ENCODE measurements around the gene NKD1. TPM values are rescaled to one million over a fixed set of nuclear protein-coding genes. Genes with fewer than 3 reads are reported as not detected.

NKD1 gene
- total and polyA plus RNA-seq, 7 donors, result 0.04 to 0.45 (median 0.22) TPM

GRCh38 chr16:50653633-50654519 is 105.7 kb downstream of the NKD1 start:
- no peak for DNase-seq
- Histone ChIP-seq H3K27me3 (ENCODE audit: insufficient read depth in 3 of 3, low read length in 2 of 3) (no peaks in the 10 kb centered on the region), H3K4me3 (no peak overlapping the region), H3K4me1 (no peaks in the 10 kb centered on the region), H3K27ac (no peak overlapping the region), H3K36me3 (ENCODE audit: insufficient read depth in 1 of 2, low read depth in 1 of 2) (no peaks in the 10 kb centered on the region), H3K9me3 (no peaks in the 10 kb centered on the region)
- no peak for TF ChIP-seq CTCF (IDR thresholded peaks at IDR 0.05)
- WGBS, 3 donors, result 72 to 78% (median 73%) methylated on average over 11 of the region's 11 CpGs
- intact Hi-C loops (cut with DNase I), result loop anchor here in 1 of 2 donors (10.0 kb wide), 1 partner anchor 59 kb away; no protein-coding TSS in a partner anchor
- ATAC-seq, result no peak

GRCh38 chr16:50655558-50656055 is 107.4 kb downstream of the NKD1 start:
- 92 to 97% (median 94%) methylated on average over 3 of the region's 3 CpGs for WGBS, 3 donors
- ATAC-seq (no peak), DNase-seq (no peak)
- H3K27me3 ChIP-seq (ENCODE audit: insufficient read depth in 3 of 3, low read length in 2 of 3), result no peaks in the 10 kb centered on the region
- no peak overlapping the region for H3K4me3 ChIP-seq
- H3K9me3 ChIP-seq, result no peaks in the 10 kb centered on the region
- H3K36me3 ChIP-seq (ENCODE audit: insufficient read depth in 1 of 2, low read depth in 1 of 2), result no peaks in the 10 kb centered on the region
- no peak overlapping the region for H3K27ac ChIP-seq
- no peak for TF ChIP-seq CTCF (IDR thresholded peaks at IDR 0.05)
- intact Hi-C loops (cut with DNase I), result loop anchor here in 1 of 2 donors (10.0 kb wide), 1 partner anchor 61 kb away; no protein-coding TSS in a partner anchor
- H3K4me1 ChIP-seq, result no peaks in the 10 kb centered on the region

GRCh38 chr16:50657241-50657640 is 109.0 kb downstream of the NKD1 start:
- ATAC-seq (no peak), DNase-seq (no peak)
- H3K4me1 ChIP-seq, result no peaks in the 10 kb centered on the region
- TF ChIP-seq CTCF (IDR thresholded peaks at IDR 0.05), result no peak
- 49 to 63% (median 59%) methylated on average over 5 of the region's 5 CpGs for WGBS, 3 donors
- intact Hi-C loops (cut with DNase I), result loop anchor here in 1 of 2 donors (10.0 kb wide), 1 partner anchor 62 kb away; no protein-coding TSS in a partner anchor
- no peak overlapping the region for H3K4me3 ChIP-seq
- no peak overlapping the region for H3K27ac ChIP-seq
- H3K9me3 ChIP-seq, result no peaks in the 10 kb centered on the region
- no peaks in the 10 kb centered on the region for H3K27me3 ChIP-seq (ENCODE audit: insufficient read depth in 3 of 3, low read length in 2 of 3)
- no peaks in the 10 kb centered on the region for H3K36me3 ChIP-seq (ENCODE audit: insufficient read depth in 1 of 2, low read depth in 1 of 2)

- no peaks in the 10 kb centered on the region for H3K36me3 ChIP-seq (ENCODE audit: insufficient read depth in 1 of 2, low read depth in 1 of 2)
- no peak overlapping the region for H3K27ac ChIP-seq
- DNase-seq (no peak), ATAC-seq (no peak)
- WGBS, 3 donors, result 69 to 85% (median 70%) methylated on average over 5 of the region's 5 CpGs
- H3K27me3 ChIP-seq (ENCODE audit: insufficient read depth in 3 of 3, low read length in 2 of 3), result no peaks in the 10 kb centered on the region
- intact Hi-C loops (cut with DNase I), result loop anchor here (10.0 kb wide), 4 partner anchors 65 to 635 kb away; partner anchors contain the start of gene CNEP1R1 (in 1 of the 2)
- peaks cover under 1% of the 10 kb centered on the region for H3K4me1 ChIP-seq
- H3K9me3 ChIP-seq, result no peaks in the 10 kb centered on the region
- TF ChIP-seq CTCF (IDR thresholded peaks at IDR 0.05), result no peak
- H3K4me3 ChIP-seq, result no peak overlapping the region
Observed at GRCh38 chr16:50659806-50660205, 111.6 kb downstream of the NKD1 start.
